Thymus (tissue), 11 donors: ENCODE results near the gene UST. TPM values are rescaled to one million over a fixed set of nuclear protein-coding genes. Genes with fewer than 3 reads are reported as not detected.

ENCODE experiments used
- DNase-seq, 9 donors: peaks; one replicate each; pipeline ENCODE4 v3.0.0-alpha.2; 2013; ENCODE audit warnings: low spot score in 9 of 9, low read depth in 6 of 9, missing footprints in 1 of 9
- H3K27ac ChIP-seq, 2 donors: one replicate each; pipeline ENCODE4 v1.5.1; 2013; ENCODE audit warnings: control low read depth in 1 of 2, low read depth in 1 of 2, low read length in 1 of 2, mild to moderate bottlenecking in 1 of 2, moderate library complexity in 1 of 2
- H3K27me3 ChIP-seq, 2 donors: one replicate each; pipeline ENCODE4 v1.5.1; 2013; ENCODE audit warnings: low read length in 1 of 2; ENCODE audit not compliant: control insufficient read depth in 2 of 2, insufficient read depth in 1 of 2
- H3K36me3 ChIP-seq, 2 donors: one replicate each; pipeline ENCODE4 v1.5.1; 2013; ENCODE audit warnings: low read length in 1 of 2, mild to moderate bottlenecking in 1 of 2, moderate library complexity in 1 of 2; ENCODE audit not compliant: control insufficient read depth in 2 of 2, insufficient read depth in 2 of 2
- H3K4me1 ChIP-seq, 2 donors: one replicate each; pipeline ENCODE4 v1.5.1; 2013; ENCODE audit warnings: low read length in 2 of 2; ENCODE audit not compliant: control insufficient read depth in 2 of 2, insufficient read depth in 2 of 2
- H3K4me3 ChIP-seq, 2 donors: one replicate each; pipeline ENCODE4 v1.5.1; 2013; ENCODE audit warnings: low read length in 2 of 2, control low read depth in 1 of 2, mild to moderate bottlenecking in 1 of 2
- H3K9me3 ChIP-seq, 2 donors: one replicate each; pipeline ENCODE4 v1.5.1; 2013; ENCODE audit warnings: low read length in 1 of 2, mild to moderate bottlenecking in 1 of 2; ENCODE audit not compliant: control insufficient read depth in 2 of 2, insufficient read depth in 1 of 2
- WGBS: extraction: QIAGEN DNeasy Blood & Tissue Kit; methylation state at CpG from one replicate; pipeline ENCODE4 v1.1.7; 2013; 5-methylcytosine and 5-hydroxymethylcytosine counted together
- polyA plus RNA-seq: library from polyadenylated mRNA; stranded (reverse); fragments of 200-250 nt; gene quantifications from one replicate; pipeline ENCODE4 v1.2.3, GENCODE V29; 2013
- total RNA-seq: library from RNA; stranded (reverse); fragments of 120-200 nt; gene quantifications from one replicate; pipeline ENCODE4 v1.2.4, GENCODE V29; 2013
- donor health status: healthy.

UST gene
- total and polyA plus RNA-seq, 2 donors, result 6.3 to 8.0 TPM

- no peaks in the 10 kb centered on the region for H3K9me3 ChIP-seq
- H3K27me3 ChIP-seq, result no peaks in the 10 kb centered on the region
- DNase-seq, result no peak
- H3K4me3 ChIP-seq, result no peak overlapping the region
- H3K4me1 ChIP-seq, result peaks cover 0 to 18% of the 10 kb centered on the region in 2 donors
- no peaks in the 10 kb centered on the region for H3K36me3 ChIP-seq
- 94% methylated on average over 4 of the region's 4 CpGs for WGBS
- H3K27ac ChIP-seq, result no peak overlapping the region
These were observed 307.2 kb downstream of the UST start for GRCh38 chr6:149053848-149054558.

DNA sequence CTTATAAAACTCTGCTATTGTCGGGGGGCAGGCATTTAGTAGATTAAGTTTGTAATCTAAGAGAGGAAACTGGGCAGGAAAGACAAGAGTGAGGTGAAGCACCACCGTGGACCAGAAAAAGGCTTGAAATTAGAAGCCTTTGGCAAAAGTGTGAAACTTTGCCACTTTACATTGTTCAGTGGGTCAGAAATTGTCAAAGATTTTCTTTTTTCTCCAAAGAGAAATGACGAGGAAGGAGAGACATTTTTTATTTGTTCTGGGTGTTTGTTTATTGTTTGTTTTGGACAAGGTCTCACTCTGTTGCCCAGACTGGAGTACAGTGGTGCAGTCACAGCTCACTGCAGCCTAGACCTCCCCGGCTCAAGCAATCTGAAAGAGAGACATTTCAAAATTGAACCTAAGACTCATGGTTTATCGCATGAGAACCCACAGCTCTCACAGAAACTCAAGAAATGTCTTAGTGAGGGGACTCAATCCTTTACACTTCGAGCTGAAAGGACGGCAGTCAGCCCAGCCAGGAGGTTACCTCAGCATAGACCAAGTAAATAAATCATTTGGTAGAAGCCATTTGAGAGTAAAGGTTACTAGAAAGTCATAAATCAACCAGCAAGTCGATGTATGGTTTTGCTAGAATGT lies 307.8 kb downstream of the UST start:
- DNase-seq, result no peak
- no peak overlapping the region for H3K27ac ChIP-seq
- peaks cover 0 to 25% of the 10 kb centered on the region in 2 donors for H3K4me1 ChIP-seq
- no peak overlapping the region for H3K4me3 ChIP-seq
- WGBS, result 87% methylated on average over 8 of the region's 8 CpGs
- no peaks in the 10 kb centered on the region for H3K36me3 ChIP-seq
- no peaks in the 10 kb centered on the region for H3K9me3 ChIP-seq
- H3K27me3 ChIP-seq, result no peaks in the 10 kb centered on the region

DNA sequence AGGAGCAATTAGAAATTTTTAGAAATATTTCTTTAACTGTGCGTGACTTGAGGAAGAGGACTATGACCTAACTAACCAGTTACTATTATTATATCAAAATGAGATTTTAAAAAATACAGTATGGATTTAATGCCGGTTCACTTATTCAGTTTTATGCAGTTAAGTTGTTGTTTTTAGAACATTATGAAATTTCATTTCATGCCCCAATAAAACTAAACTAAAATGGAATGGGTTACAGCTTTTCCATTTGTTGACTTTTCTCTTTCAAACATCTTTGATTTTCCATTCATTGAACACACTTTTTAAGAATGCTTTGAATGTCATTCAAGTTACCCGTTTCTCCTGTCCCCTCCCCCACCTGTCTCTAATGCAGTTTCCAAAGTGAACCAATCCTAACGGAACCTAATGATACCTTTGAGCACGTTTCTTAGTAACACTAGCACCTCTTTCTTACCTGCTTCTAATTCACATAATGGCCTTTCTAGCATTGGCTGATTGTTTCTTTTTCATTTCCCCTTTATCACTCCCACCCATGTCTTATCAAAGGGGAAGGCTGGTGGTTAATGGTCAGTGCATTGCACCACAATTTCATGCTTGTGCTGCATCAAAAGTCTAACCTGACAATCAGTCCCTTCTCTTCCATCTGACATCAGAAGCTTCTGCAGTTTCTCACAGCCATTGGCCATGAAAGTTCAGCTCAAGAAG lies 308.5 kb downstream of the UST start:
- Histone ChIP-seq H3K4me3 (no peak overlapping the region), H3K27ac (no peak overlapping the region), H3K4me1 (peaks cover 3 to 31% of the 10 kb centered on the region in 2 donors), H3K36me3 (no peaks in the 10 kb centered on the region), H3K27me3 (no peaks in the 10 kb centered on the region), H3K9me3 (no peaks in the 10 kb centered on the region)
- no peak for DNase-seq
- WGBS, result 94% methylated on average over 5 of the region's 5 CpGs

GRCh38 chr6:149056777-149057463 lies 310.1 kb downstream of the UST start:
- Histone ChIP-seq H3K27ac (no peak overlapping the region), H3K27me3 (no peaks in the 10 kb centered on the region), H3K9me3 (no peaks in the 10 kb centered on the region), H3K4me3 (no peak overlapping the region), H3K36me3 (no peaks in the 10 kb centered on the region), H3K4me1 (peaks cover 13 to 47% of the 10 kb centered on the region in 2 donors)
- DNase-seq, result no peak
- 97% methylated on average over 4 of the region's 4 CpGs for WGBS

DNA sequence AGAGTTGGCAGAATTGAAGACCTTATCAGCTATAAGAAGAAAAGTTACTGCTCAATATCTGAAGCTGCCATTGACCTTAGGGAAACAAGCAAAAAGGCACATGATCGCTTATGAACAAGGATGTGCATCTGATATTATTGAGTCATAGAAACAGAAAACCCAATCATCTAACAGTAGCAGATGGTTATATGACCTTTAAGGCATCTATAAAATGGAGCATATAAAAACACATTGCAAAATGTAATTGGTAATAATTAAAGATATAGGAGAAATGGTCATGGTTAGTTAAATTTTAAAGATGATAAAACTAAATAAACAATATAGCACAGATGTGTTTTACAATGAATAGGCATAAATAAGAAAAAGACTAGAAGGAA lies 310.6 kb downstream of the UST start:
- H3K36me3 ChIP-seq, result no peaks in the 10 kb centered on the region
- H3K9me3 ChIP-seq, result no peaks in the 10 kb centered on the region
- no peak overlapping the region for H3K27ac ChIP-seq
- H3K4me1 ChIP-seq, result peaks cover 13 to 52% of the 10 kb centered on the region in 2 donors
- no peaks in the 10 kb centered on the region for H3K27me3 ChIP-seq
- H3K4me3 ChIP-seq, result no peak overlapping the region
- no peak for DNase-seq
- 98% methylated on average over 1 of the region's 1 CpG for WGBS

DNA sequence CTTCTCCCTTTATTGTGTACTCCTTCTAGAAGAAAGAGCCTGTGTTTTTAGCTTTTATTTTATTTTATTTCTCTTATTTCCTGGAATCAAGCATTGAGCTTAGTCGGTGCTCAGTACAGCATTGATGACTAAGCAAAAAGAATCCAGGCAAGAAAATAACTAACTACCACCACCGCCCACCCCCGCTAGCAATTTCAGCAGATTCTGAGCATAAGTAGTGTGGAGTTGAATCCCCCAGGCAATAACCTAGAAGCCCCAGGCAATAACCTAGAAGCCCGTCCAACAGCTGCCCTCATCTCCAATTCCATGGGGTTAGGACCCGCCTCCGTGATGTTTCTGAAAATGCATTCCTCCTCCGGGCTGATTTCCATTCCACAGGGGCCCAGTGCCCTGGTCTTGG lies 312.7 kb downstream of the UST start:
- Histone ChIP-seq H3K4me3 (no peak overlapping the region), H3K9me3 (no peaks in the 10 kb centered on the region), H3K27me3 (no peaks in the 10 kb centered on the region), H3K27ac (peak overlapping the region in 1 of 2 donors; percentile 82), H3K36me3 (no peaks in the 10 kb centered on the region), H3K4me1 (peaks cover 13 to 63% of the 10 kb centered on the region in 2 donors)
- 81% methylated on average over 7 of the region's 7 CpGs for WGBS
- no peak for DNase-seq

DNA sequence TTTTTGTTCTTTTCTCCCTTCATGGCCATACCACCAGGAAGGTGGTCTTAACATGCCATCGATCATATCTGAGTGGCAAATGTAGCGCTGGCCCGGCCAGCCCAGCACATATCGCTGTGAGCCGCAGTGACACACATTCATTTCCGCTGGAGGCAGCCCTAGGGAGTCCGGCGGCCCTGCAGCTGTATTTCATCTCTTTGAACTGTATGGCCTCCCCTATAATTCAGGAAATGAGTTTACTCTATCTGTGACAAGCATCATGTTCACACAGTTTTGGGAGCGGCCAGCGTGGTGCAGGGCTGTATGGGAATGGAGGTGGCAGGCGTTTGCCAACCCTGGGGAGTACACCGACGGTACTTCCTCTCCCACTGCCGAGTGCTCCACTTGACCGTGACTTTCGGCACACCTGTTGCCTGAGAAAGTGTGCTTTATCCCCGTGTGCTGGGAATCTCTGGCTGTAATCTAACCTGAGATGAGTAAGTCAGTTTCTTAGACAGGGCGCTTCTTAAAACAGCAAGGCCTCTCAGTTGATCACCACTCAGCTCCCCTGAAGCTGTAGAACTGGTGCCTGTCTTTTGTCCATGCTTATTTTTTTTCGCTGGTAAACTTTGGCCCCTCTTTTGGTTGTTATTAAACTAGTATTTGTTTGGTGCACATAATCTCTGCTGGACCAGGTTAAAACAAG lies 313.6 kb downstream of the UST start:
- no peaks in the 10 kb centered on the region for H3K36me3 ChIP-seq
- WGBS, result 20% methylated on average over 19 of the region's 19 CpGs
- H3K27ac ChIP-seq, result peak overlapping the region in 1 of 2 donors; percentile 82
- H3K4me3 ChIP-seq, result peak overlapping the region in 1 of 2 donors; percentile 4
- DNase-seq, result peak in 8 of 9 donors; percentile 21 to 75 (median 44)
- no peaks in the 10 kb centered on the region for H3K27me3 ChIP-seq
- H3K4me1 ChIP-seq, result peaks cover 13 to 66% of the 10 kb centered on the region in 2 donors
- H3K9me3 ChIP-seq, result no peaks in the 10 kb centered on the region

DNA sequence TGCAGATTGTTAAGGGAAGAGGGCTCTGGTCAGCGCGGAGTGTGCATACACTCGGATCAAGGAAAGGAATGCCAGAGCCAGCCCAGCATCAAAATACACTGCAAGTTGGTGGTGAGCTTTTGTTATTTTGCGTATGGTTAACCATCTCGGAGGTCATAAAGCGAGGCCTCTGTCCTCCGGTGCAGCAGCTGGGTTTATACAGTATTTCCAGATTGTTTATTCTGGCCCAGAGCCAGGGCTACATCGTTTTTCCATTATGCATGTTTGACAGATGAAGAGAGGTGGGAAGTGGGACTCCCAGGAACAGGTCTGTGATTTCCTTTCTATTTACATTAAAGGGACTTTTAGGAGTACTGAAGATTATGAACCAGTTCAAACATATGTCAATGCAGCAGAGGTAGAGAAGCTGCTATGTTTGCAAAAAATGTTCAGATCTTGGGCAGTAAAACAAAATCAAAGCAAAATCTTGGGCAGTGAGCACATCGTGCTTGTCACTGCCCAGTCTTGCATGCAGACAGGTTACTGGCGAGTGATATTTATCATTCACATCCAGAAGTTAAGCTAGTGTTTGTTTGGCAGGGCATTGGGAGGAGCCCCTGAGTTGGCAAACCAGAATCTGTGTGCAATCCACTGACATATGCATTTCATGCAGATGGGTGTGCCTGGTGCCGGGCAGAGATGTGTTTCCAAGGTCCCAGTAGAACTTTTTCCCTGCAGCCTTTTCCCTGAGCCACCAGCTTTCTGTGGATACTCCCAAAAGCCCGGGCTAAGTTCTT lies 314.3 kb downstream of the UST start:
- Histone ChIP-seq H3K4me3 (no peak overlapping the region), H3K36me3 (no peaks in the 10 kb centered on the region), H3K27ac (peak overlapping the region in 1 of 2 donors; percentile 82), H3K4me1 (peaks cover 19 to 71% of the 10 kb centered on the region in 2 donors), H3K27me3 (no peaks in the 10 kb centered on the region), H3K9me3 (no peaks in the 10 kb centered on the region)
- 86% methylated on average over 12 of the region's 12 CpGs for WGBS
- no peak for DNase-seq
